Esophagus squamous epithelium (tissue), 4 donors: ENCODE data around the gene OAT.

Experiments
- POLR2A ChIP-seq, 4 donors: fragments of 450-650 bp; IDR thresholded peaks; one replicate each; pipeline ENCODE4 v1.6.1; 2017; ENCODE audit warnings: antibody characterized with exemption in 4 of 4, mild to moderate bottlenecking in 4 of 4, moderate library complexity in 3 of 4
- TF ChIP-seq, protein P1 (sequence below), 6 experiments: fragments of 450-650 bp in 4 of 6; fragments of 200-600 bp in 2 of 6; sonication (generic) in 2 of 6; IDR thresholded peaks; one replicate each; pipeline ENCODE4 v1.5.1; 2016 to 2019; ENCODE audit warnings: antibody characterized with exemption in 6 of 6, mild to moderate bottlenecking in 4 of 6, moderate library complexity in 4 of 6

DNA sequence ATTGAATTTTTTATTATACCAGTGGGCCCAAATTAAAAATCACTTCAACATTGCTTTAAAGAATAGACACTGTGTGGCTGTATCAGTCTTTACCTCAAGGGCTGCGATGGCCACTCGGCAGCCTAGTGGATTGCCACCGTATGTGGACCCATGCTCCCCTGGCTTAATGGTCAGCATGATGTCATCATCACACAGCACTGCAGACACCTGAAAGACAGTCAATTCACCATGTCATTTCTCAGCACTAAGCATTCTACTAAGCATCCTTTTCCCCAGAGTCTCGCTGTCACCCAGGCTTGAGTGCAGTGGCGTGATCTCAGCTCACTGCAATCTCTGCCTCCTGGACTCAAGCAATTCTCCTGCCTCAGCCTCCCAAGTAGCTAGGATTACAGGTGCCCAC, 17.1 kb downstream of the OAT start:
- TF ChIP-seq, protein P1, sequence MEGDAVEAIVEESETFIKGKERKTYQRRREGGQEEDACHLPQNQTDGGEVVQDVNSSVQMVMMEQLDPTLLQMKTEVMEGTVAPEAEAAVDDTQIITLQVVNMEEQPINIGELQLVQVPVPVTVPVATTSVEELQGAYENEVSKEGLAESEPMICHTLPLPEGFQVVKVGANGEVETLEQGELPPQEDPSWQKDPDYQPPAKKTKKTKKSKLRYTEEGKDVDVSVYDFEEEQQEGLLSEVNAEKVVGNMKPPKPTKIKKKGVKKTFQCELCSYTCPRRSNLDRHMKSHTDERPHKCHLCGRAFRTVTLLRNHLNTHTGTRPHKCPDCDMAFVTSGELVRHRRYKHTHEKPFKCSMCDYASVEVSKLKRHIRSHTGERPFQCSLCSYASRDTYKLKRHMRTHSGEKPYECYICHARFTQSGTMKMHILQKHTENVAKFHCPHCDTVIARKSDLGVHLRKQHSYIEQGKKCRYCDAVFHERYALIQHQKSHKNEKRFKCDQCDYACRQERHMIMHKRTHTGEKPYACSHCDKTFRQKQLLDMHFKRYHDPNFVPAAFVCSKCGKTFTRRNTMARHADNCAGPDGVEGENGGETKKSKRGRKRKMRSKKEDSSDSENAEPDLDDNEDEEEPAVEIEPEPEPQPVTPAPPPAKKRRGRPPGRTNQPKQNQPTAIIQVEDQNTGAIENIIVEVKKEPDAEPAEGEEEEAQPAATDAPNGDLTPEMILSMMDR (IDR thresholded peaks at IDR 0.05): no peak
- no peak for TF ChIP-seq POLR2A (IDR thresholded peaks at IDR 0.05)
